Activated naive CD8-positive, alpha-beta T cell treated with anti-CD3 and anti-CD28 coated beads, Interleukin-2, amount 50 U/mL, for 24 hours (primary cell): Measurements from ENCODE around the gene HAT1.
"Not testable (repeated sequence)": the region's sequence is repeated elsewhere in the genome, so short reads cannot be mapped to it uniquely, and the experiment has no call there.

Experiments used
- ATAC-seq: fragments of 150-1000 bp; cut with Tn5 transposase; one replicate; pipeline ENCODE4 v1.10.0; 2021
- DNase-seq: peaks from one replicate; pipeline ENCODE4 v3.0.0; 2021
- H3K27ac Mint-ChIP-seq: one replicate; pipeline ENCODE4 v1.8.0; 2021; ENCODE audit warnings: mild to moderate bottlenecking, mixed read lengths
- H3K27me3 Mint-ChIP-seq: one replicate; pipeline ENCODE4 v1.8.0; 2021; ENCODE audit warnings: mixed read lengths
- H3K36me3 Mint-ChIP-seq: one replicate; pipeline ENCODE4 v1.8.0; 2021; ENCODE audit warnings: low read depth, mixed read lengths
- H3K4me1 Mint-ChIP-seq: one replicate; pipeline ENCODE4 v1.8.0; 2021; ENCODE audit warnings: mixed read lengths
- H3K4me3 Mint-ChIP-seq: one replicate; pipeline ENCODE4 v1.8.0; 2021; ENCODE audit warnings: mild to moderate bottlenecking, moderate library complexity, mixed read lengths
- H3K9me3 Mint-ChIP-seq: one replicate; pipeline ENCODE4 v1.8.0; 2021; ENCODE audit warnings: mixed read lengths

HAT1 gene

DNA sequence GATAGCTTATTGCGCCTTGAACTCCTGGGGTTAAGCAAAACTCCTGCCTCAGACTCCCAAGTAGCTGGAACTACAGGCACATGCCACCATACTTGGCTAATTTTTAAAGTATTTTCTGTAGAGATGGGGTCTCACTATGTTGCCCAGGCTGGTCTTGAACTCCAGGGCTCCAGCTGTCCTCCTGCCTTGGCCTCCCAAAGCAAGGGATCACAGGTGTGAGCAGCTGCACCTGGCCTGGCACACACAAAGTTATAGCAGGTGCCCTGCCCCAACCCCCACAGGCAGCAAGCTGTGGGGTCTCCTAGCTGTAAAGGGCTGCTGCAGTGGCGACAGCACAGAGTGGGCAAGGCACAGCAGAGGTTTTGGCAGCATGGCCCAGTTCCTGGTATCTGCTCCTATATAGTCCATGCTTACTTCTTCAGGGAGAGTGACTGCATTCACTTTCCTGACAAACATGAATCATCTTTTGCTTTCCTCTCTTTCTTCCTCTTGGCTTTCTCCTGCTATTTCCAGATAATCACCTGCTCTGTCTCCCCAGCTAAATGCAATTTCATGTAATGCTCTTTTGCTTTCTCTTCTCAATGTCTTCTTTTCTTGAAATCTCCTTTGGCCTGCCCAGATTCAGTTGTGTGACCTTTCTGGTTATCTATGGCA lies 50.2 kb downstream of the HAT1 start:
- H3K36me3 Mint-ChIP-seq = peaks cover 47% of the 10 kb centered on the region
- DNase-seq = no peak

DNA sequence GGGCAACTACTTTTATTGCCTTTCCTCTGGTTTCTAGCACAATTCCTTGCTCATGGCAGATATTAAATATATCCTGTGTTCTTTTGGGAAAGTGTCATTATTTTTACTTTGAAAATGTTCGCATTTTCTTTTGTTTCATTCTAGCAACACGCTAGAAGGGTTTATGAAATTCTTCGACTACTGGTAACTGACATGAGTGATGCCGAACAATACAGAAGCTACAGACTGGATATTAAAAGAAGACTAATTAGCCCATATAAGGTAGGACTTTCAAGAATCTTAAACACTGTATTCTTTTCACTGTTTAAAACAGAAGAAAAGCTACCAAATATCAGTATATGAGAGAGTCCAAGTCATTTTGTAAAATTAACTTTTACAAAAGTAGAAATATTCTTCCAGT lies 56.8 kb downstream of the HAT1 start:
- no peaks in the 10 kb centered on the region for H3K27me3 Mint-ChIP-seq
- H3K27ac Mint-ChIP-seq = no peak overlapping the region
- no peaks in the 10 kb centered on the region for H3K9me3 Mint-ChIP-seq
- DNase-seq (no peak), ATAC-seq (no peak)
- H3K4me3 Mint-ChIP-seq = no peak overlapping the region
- no peaks in the 10 kb centered on the region for H3K4me1 Mint-ChIP-seq
- peaks cover 62% of the 10 kb centered on the region for H3K36me3 Mint-ChIP-seq

More for the DNA sequence above, 50.2 kb downstream of the HAT1 start:
- peaks cover 3% of the 10 kb centered on the region for H3K4me1 Mint-ChIP-seq
- no peaks in the 10 kb centered on the region for H3K9me3 Mint-ChIP-seq
- no peak for ATAC-seq
- no peak overlapping the region for H3K4me3 Mint-ChIP-seq
- H3K27me3 Mint-ChIP-seq = no peaks in the 10 kb centered on the region
- no peak overlapping the region for H3K27ac Mint-ChIP-seq

DNA sequence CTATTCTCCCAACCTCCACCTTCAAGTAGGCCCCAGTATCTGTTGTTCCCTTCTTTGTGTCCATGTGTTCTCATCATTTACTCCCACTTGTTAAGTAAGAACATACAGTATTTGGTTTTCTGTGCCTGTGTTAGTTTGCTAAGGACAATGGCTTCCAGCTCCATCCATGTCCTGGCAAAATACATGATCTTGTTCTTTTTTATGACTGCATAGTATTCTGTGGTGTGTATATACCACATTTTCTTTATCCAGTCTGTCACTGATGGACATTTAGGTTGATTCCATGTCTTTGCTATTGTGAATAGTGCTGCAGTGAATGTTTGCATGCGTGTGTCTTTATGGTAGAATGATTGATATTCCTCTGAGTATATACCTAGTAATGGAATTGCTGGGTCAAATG lies 61.7 kb downstream of the HAT1 start:
- not testable (repeated sequence) for H3K4me1 Mint-ChIP-seq, H3K27ac Mint-ChIP-seq
- peaks cover 30% of the 10 kb centered on the region for H3K36me3 Mint-ChIP-seq

DNA sequence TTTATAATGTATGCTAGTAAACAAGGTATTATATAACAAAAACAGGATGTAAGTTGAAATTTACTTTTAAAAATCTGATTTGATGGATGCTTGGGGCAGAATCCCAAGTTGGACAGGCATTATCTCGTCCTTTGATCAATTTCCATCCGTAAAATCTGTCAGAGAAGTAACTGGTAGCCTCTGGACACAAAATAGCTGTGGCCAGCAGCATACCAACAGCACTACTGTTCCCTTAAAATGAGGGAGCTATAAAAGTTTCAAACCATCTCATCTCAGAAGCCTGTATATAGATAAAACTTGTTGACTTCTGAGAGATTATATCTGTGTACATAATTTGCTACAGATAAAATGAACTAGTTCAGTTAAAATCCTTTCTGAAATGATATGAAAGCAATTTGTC lies 62.8 kb downstream of the HAT1 start:
- no peaks in the 10 kb centered on the region for H3K27me3 Mint-ChIP-seq

More for the DNA sequence above, 61.7 kb downstream of the HAT1 start:
- H3K27me3 Mint-ChIP-seq, ATAC-seq, H3K4me3 Mint-ChIP-seq, DNase-seq, H3K9me3 Mint-ChIP-seq: not testable (repeated sequence)

DNA sequence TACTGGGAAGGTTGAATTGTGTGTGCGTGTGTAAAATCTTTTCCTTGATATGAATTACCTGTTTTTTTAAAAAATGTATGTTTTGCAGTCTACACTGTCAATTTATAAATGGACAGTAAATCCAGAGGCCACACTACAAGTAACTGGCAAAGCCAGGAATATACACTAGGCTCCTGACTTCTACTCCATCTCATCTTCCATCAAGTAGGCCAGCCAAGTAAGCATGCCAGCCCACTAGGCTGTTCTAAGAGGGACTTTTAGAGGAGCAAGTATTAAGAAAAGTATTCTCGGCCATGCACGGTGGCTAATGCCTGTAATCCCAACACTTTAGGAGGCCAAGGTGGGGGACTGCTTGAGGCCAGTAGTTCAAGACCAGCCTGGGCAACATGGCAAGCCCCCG lies 64.5 kb downstream of the HAT1 start:
- H3K27me3 Mint-ChIP-seq = no peaks in the 10 kb centered on the region
- H3K27ac Mint-ChIP-seq = no peak overlapping the region
- H3K4me1 Mint-ChIP-seq = peaks cover 2% of the 10 kb centered on the region
- H3K4me3 Mint-ChIP-seq = no peak overlapping the region
- ATAC-seq (no peak), DNase-seq (no peak)
- H3K9me3 Mint-ChIP-seq = no peaks in the 10 kb centered on the region
- H3K36me3 Mint-ChIP-seq = peaks cover 15% of the 10 kb centered on the region

More for the DNA sequence above, 62.8 kb downstream of the HAT1 start:
- ATAC-seq (no peak), DNase-seq (no peak)
- H3K4me1 Mint-ChIP-seq = no peaks in the 10 kb centered on the region
- H3K4me3 Mint-ChIP-seq = no peak overlapping the region
- H3K27ac Mint-ChIP-seq = no peak overlapping the region
- peaks cover 19% of the 10 kb centered on the region for H3K36me3 Mint-ChIP-seq
- no peaks in the 10 kb centered on the region for H3K9me3 Mint-ChIP-seq

DNA sequence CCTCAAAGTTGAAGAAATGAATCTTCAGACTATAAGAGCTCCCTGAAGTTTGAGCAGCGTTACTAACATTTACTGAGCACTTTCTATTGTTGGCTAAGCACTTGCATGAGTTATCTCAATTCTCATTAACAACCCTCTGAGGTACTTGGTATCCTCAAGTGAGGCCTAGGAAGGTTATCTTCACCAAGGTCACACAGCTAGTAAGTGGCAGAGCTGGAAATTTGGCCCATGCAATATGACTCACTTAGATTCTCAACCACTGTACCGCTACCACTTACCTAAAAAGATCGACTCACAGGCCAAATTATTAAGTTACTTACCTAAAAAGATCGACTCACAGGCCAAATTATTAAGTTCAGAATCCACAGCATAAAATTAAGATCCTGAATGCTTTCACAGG lies 68.8 kb downstream of the HAT1 start:
- Mint-ChIP-seq H3K27ac (no peak overlapping the region), H3K4me1 (peaks cover 2% of the 10 kb centered on the region), H3K9me3 (no peaks in the 10 kb centered on the region), H3K4me3 (no peak overlapping the region), H3K27me3 (peaks cover under 1% of the 10 kb centered on the region), H3K36me3 (no peaks in the 10 kb centered on the region)
- DNase-seq = no peak
- ATAC-seq = peak; percentile 75

DNA sequence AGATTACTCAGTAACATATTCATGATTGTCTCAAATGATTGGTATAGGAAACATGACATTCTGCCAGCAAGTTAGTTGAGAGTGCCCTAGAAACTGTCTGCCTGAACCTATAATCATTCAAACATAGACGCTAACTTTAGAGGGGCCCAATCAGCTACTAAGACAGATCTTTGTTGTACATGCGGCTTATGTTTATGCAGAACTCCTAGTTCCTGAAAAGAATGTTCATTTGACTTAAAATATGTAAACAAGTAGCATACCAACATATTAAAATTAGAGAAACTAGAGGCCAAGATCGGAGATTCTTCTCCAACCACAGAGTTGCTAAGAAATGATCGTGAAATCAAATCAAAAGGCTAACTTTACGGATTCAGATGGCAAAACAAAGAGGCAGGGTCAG lies 73.3 kb downstream of the HAT1 start:
- Mint-ChIP-seq H3K4me3 (no peak overlapping the region), H3K9me3 (no peaks in the 10 kb centered on the region), H3K4me1 (peaks cover 25% of the 10 kb centered on the region), H3K36me3 (no peaks in the 10 kb centered on the region), H3K27ac (no peak overlapping the region), H3K27me3 (peaks cover 7% of the 10 kb centered on the region)
- no peak for DNase-seq
- ATAC-seq = no peak

DNA sequence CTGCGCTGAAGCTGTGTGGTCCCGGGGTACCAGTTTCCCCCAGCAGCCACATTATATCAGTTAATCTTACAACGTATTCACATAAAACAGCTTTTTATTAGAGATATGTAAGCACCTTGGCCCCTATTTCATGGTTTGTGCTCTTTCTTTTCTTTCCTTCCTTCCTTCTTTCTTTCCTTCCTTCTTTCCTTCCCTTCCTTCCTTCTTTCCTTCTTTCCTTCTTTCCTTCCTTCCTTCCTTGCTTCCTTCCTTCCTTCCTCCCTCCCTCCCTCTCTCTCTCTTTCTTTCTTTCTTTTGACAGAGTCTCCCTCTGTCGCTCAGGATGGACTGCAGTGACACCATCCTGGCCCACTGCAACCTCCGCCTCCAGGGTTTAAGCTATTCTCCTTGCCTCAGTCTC lies 73.8 kb downstream of the HAT1 start:
- H3K36me3 Mint-ChIP-seq = peaks cover 2% of the 10 kb centered on the region
- ATAC-seq = no peak
- peaks cover 7% of the 10 kb centered on the region for H3K27me3 Mint-ChIP-seq

DNA sequence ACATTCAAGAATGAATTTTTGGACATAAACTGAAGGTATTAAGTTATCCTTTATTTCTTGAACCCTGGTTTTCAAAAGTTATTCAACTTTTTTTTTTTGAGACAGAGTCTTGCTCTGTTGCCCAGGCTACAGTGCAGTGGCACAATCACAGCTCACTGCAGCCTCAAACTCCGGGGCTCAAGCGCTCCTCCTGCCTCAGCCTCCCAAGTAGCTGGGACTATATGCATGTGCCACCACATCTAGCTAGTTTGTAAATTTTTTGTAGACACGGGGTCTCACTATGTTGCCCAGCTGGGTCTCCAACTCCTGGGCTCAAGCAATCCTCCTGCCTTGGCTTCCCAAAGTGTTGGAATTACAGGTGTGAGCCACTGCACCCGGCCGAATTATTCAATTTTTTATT lies 74.8 kb downstream of the HAT1 start:
- not testable (repeated sequence) for H3K9me3 Mint-ChIP-seq, H3K36me3 Mint-ChIP-seq, H3K27ac Mint-ChIP-seq, H3K27me3 Mint-ChIP-seq, ATAC-seq, DNase-seq, H3K4me3 Mint-ChIP-seq
- H3K4me1 Mint-ChIP-seq = peaks cover 28% of the 10 kb centered on the region

More for the DNA sequence above, 73.8 kb downstream of the HAT1 start:
- Mint-ChIP-seq H3K4me1 (peaks cover 27% of the 10 kb centered on the region), H3K4me3 (no peak overlapping the region), H3K27ac (no peak overlapping the region), H3K9me3 (no peaks in the 10 kb centered on the region)
- DNase-seq = no peak

DNA sequence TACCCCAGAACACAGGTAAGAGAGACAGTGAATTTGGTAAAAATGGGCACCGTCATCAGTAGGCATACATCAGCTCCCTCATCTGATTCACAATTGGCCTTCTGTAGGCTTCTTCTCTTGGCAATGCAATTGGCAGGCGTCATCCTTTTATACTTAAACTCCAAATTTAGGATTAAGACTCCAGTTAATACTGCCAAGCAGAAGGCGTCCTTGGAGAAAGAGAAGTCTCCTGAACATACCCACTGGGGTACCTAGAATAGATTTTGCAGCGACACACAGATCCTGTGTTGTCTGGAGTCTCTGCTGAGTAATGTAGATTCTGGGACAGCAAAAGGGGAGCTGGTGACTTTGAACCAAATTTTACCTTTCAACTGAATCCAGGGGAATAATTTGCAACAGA lies 76.9 kb downstream of the HAT1 start:
- Mint-ChIP-seq H3K9me3 (no peaks in the 10 kb centered on the region), H3K27ac (peak overlapping the region; percentile 72), H3K36me3 (peaks cover 3% of the 10 kb centered on the region), H3K4me3 (peak overlapping the region; percentile 98), H3K4me1 (peaks cover 28% of the 10 kb centered on the region), H3K27me3 (peaks cover 7% of the 10 kb centered on the region)
- ATAC-seq = no peak
- no peak for DNase-seq

DNA sequence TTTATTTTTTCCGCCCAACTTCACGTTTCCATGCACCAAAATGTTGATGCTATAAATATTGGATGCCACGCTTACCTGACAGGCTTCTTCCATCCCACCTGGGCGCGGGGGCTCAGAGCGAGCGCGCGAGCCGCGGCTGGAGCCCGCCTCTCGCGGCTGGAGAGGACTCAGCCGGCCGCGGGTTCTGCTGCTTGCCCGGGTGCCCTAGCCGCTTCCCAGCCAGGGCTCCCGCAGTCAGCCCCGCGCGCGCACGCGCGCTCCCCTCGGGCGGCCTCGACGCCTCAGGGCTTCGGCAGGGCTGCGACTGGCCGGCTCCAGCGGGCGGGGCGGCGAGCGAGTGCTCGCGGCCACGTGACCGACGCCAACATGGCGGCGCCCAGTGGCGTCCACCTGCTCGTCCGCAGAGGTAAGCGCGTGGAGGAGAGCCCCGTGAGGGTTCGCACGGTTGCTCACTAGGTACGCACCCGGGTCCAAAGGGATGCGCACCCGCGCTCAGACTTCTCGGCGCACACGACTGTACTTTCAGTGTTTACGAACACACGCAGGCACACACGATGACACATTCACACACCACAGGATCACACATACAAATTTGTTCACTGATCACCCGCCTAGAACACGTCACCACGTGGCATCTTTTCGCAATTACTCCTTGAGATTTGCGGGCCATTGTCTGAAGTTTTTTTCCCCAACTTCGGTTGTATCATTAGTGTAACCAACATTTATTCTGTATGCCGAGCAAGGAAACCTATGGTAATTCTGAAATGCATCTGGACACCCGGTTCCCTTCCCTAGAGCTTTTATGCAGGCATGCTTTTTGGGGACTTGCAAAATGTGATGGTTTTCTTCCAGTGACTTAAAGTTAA lies 77.6 kb downstream of the HAT1 start, which contains the start of gene METAP1D:
METAP1D (plus strand) TSS at position 350 of the 866 bp plus-strand sequence; CDS start at position 367, 17 bp downstream.
- ATAC-seq = peak; percentile 98
- peak; percentile 91 for DNase-seq
- H3K27ac Mint-ChIP-seq = peak within 1 kb of the TSS; percentile 100
- peaks cover 7% of the 10 kb centered on the region for H3K27me3 Mint-ChIP-seq
- H3K4me3 Mint-ChIP-seq = peak within 1 kb of the TSS; percentile 98
- peaks cover 3% of the 10 kb centered on the region for H3K36me3 Mint-ChIP-seq
- H3K9me3 Mint-ChIP-seq = no peaks in the 10 kb centered on the region
- peaks cover 28% of the 10 kb centered on the region for H3K4me1 Mint-ChIP-seq

DNA sequence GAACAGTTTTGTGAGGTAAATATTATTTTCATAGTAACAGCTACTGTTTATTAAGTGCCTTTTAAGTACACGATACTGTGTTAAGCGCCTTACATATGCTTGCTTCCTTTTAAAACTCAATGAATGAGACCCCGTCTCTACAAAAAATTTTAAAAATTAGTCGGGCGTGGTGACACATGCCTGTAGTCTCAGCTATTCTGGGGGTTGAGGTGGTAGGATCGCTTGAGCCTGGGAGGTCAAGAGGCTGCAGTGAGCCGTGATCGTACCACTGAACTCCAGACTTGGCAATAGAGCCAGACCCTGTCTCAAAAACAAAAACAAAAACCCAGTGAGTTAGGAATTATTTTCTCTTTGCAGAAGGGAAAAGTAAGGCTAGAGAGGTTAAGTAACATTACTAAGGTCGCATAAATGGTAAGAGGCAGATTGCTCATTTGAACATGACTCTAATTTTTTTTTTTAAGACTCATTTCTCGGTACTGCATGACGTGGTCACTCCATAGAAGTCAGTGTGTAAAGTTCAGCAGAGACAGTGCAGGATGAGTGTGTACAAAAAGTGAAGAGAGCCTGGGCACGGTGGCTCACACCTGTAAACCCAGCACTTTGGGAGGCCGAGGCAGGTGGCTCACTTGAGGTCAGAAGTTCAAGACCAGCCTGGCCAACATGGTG lies 78.6 kb downstream of the HAT1 start:
- DNase-seq = no peak
- H3K27ac Mint-ChIP-seq = peak overlapping the region; percentile 100
- H3K36me3 Mint-ChIP-seq = peaks cover 3% of the 10 kb centered on the region
- H3K9me3 Mint-ChIP-seq = no peaks in the 10 kb centered on the region
- H3K4me3 Mint-ChIP-seq = peak overlapping the region; percentile 98
- peaks cover 7% of the 10 kb centered on the region for H3K27me3 Mint-ChIP-seq
- ATAC-seq = no peak
- H3K4me1 Mint-ChIP-seq = peaks cover 28% of the 10 kb centered on the region

DNA sequence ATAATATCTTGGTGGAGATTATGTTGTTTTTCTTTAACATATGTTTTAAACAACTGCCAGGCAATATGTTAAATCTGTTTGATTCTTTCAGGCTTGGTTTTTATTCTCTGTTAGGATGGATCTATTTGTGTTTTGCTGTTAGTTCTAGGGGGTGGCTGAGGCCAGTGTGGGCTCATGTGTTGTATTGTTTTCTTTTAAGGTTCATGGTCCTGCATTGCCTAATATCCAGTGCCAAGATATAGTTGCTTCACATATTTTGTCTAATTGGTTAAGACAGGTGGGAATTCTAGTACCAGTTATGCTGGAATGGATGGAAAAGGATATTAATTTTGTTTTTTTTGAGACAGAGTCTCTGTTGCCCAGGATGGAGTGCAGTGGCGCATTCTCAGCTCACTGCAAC lies 85.1 kb downstream of the HAT1 start:
- H3K9me3 Mint-ChIP-seq = no peaks in the 10 kb centered on the region
- peaks cover 16% of the 10 kb centered on the region for H3K4me1 Mint-ChIP-seq
- DNase-seq (no peak), ATAC-seq (no peak)
- H3K27me3 Mint-ChIP-seq = no peaks in the 10 kb centered on the region
- no peak overlapping the region for H3K27ac Mint-ChIP-seq
- H3K4me3 Mint-ChIP-seq = no peak overlapping the region
- H3K36me3 Mint-ChIP-seq = peaks cover 11% of the 10 kb centered on the region

DNA sequence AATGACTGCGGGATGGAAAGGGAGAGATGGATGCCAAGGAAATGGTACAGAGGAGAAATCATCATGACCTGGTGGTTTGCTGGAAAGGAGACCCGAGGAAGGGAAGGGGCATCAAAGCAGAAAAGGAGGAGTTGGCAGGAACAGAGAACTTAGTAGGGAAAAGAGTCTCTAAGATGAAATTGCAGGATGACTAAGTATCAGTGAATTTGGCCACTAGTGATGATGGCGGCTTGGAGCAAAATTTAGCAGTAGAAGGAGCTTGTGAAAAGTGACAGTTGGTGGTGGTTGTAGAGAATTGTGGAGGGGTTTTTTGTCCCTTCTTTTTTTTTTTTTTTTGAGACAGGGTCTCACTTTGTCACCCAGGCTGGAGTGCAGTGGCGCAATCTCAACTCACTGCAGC lies 87.6 kb downstream of the HAT1 start:
- Mint-ChIP-seq H3K36me3 (peaks cover 11% of the 10 kb centered on the region), H3K4me3 (no peak overlapping the region), H3K27me3 (no peaks in the 10 kb centered on the region), H3K27ac (no peak overlapping the region), H3K4me1 (peaks cover 23% of the 10 kb centered on the region), H3K9me3 (no peaks in the 10 kb centered on the region)
- ATAC-seq (no peak), DNase-seq (no peak)
